MCF 10A (cell line): Measurements from ENCODE around the gene KCMF1. TPM values are rescaled to one million over a fixed set of nuclear protein-coding genes. Genes with fewer than 3 reads are reported as not detected.

Source experiments
- BruUV-seq: library from RNA; stranded (reverse); fragments of 400-500 nt; replicated peaks from 2 replicates; lab custom pipeline; 2021; lab: Mats Ljungman, UMichigan
- CTCF ChIA-PET: fragments of 300-600 bp; sonication (Branson Sonifier 250); formaldehyde crosslinking; extraction: SDS; loops from one replicate; lab custom pipeline; 2021; ENCODE audit warnings: antibody characterized with exemption, inconsistent platforms; lab: Yijun Ruan, JAX
- POLR2A ChIA-PET: fragments of 300-600, 350-650 bp; sonication (Branson Sonifier 250); formaldehyde crosslinking; extraction: SDS; loops from one replicate; lab custom pipeline; 2020; ENCODE audit warnings: antibody characterized with exemption, inconsistent platforms; lab: Yijun Ruan, JAX
- DNase-seq: peaks from one replicate; pipeline ENCODE4 v3.0.0-alpha.2; 2018; ENCODE audit not compliant: unreplicated experiment
- H3K27ac Mint-ChIP-seq: one replicate; pipeline ENCODE4 v1.8.0; 2022; ENCODE audit warnings: mild to moderate bottlenecking, low read depth, mixed read lengths; ENCODE audit not compliant: unreplicated experiment
- H3K27me3 Mint-ChIP-seq: one replicate; pipeline ENCODE4 v1.8.0; 2022; ENCODE audit warnings: mixed read lengths; ENCODE audit not compliant: insufficient read depth, unreplicated experiment
- H3K36me3 Mint-ChIP-seq: one replicate; pipeline ENCODE4 v1.8.0; 2022; ENCODE audit warnings: mild to moderate bottlenecking, moderate library complexity, mixed read lengths; ENCODE audit not compliant: insufficient read depth, unreplicated experiment
- H3K4me1 Mint-ChIP-seq: one replicate; pipeline ENCODE4 v1.8.0; 2022; ENCODE audit warnings: mixed read lengths; ENCODE audit not compliant: insufficient read depth, unreplicated experiment
- H3K4me3 Mint-ChIP-seq: one replicate; pipeline ENCODE4 v1.8.0; 2022; ENCODE audit warnings: mild to moderate bottlenecking, moderate library complexity, mixed read lengths; ENCODE audit not compliant: unreplicated experiment
- H3K9me3 Mint-ChIP-seq: one replicate; pipeline ENCODE4 v1.8.0; 2022; ENCODE audit warnings: mixed read lengths; ENCODE audit not compliant: unreplicated experiment
- intact Hi-C: fragments of 100-400 bp; cut with micrococcal nuclease; formaldehyde crosslinking; loops from 2 replicates; pipeline ENCODE4 v1.14.1; 2022
- total RNA-seq: library from RNA; stranded (reverse); gene quantifications from 2 replicates; pipeline ENCODE4 v1.2.3, GENCODE V29; 2022
- TF ChIP-seq, protein P1 (sequence below): fragments of 200-600 bp; IDR thresholded peaks from one replicate; pipeline ENCODE4 v1.8.0; 2022; ENCODE audit warnings: antibody characterized with exemption, mild to moderate bottlenecking; ENCODE audit not compliant: unreplicated experiment

The KCMF1 gene
- total RNA-seq, 1 experiment from 2014 or later: 170 TPM

GRCh38 chr2:85008252-85008651 is 37.3 kb downstream of the KCMF1 start:
- DNase-seq: no peak
- Mint-ChIP-seq H3K36me3 (peaks cover 27% of the 10 kb centered on the region), H3K4me1 (peaks cover 24% of the 10 kb centered on the region), H3K27me3 (no peaks in the 10 kb centered on the region), H3K4me3 (no peak overlapping the region), H3K9me3 (no peaks in the 10 kb centered on the region), H3K27ac (no peak overlapping the region)
- POLR2A ChIA-PET: interaction anchor here (0.6 kb wide), 1 partner anchor 519 kb away, joined by 3 read pairs; no protein-coding TSS in a partner anchor
- CTCF ChIA-PET: interaction anchor here (0.7 to 1.0 kb wide), 2 partner anchors 39 to 82 kb away, joined by 3 to 5 read pairs; no protein-coding TSS in a partner anchor
- intact Hi-C loops: no loop called here
- TF ChIP-seq, protein P1, sequence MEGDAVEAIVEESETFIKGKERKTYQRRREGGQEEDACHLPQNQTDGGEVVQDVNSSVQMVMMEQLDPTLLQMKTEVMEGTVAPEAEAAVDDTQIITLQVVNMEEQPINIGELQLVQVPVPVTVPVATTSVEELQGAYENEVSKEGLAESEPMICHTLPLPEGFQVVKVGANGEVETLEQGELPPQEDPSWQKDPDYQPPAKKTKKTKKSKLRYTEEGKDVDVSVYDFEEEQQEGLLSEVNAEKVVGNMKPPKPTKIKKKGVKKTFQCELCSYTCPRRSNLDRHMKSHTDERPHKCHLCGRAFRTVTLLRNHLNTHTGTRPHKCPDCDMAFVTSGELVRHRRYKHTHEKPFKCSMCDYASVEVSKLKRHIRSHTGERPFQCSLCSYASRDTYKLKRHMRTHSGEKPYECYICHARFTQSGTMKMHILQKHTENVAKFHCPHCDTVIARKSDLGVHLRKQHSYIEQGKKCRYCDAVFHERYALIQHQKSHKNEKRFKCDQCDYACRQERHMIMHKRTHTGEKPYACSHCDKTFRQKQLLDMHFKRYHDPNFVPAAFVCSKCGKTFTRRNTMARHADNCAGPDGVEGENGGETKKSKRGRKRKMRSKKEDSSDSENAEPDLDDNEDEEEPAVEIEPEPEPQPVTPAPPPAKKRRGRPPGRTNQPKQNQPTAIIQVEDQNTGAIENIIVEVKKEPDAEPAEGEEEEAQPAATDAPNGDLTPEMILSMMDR: no peak
- BruUV-seq: no TSS peak

DNA sequence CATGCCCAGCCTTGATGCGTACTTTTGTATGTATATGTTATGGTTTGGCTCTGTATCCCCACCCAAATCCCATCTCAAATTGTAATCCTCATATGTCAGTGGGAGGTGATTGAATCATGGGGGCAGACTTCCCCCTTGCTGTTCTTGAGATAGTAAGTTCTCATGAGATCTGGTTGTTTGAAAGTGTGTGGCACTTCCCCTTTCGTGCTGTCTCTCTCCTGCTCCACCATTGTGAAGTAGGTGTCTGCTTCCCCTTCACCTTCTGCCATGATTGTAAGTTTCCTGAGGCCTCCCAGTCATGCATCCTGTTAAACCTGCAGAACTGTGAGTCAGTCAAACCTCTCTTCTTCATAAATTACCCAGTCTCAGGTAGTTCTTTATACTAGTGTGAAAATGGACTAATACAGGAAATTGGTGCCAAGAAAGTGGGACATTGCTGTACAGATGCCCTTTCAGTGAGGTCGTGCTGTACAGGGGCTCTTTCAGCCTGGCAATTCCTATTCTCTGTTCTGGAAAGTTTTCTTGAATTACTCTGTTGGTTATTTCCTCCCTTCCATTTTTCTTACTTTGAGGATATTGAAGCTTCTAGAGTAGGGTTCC is 38.2 kb downstream of the KCMF1 start:
- peaks cover 24% of the 10 kb centered on the region for H3K4me1 Mint-ChIP-seq
- TF ChIP-seq, protein P1: no peak
- no peak overlapping the region for H3K4me3 Mint-ChIP-seq
- intact Hi-C loops: no loop called here
- peak overlapping the region; percentile 5 for H3K27ac Mint-ChIP-seq
- ChIA-PET CTCF (interaction anchor here (1.0 to 2.3 kb wide), 2 partner anchors 83 to 291 kb away, joined by 3 to 6 read pairs; no protein-coding TSS in a partner anchor), POLR2A (interaction anchor here (0.6 to 1.0 kb wide), 2 partner anchors 17 to 1502 kb away, joined by 3 read pairs; no protein-coding TSS in a partner anchor)
- peaks cover 23% of the 10 kb centered on the region for H3K36me3 Mint-ChIP-seq
- H3K9me3 Mint-ChIP-seq: no peaks in the 10 kb centered on the region
- no peaks in the 10 kb centered on the region for H3K27me3 Mint-ChIP-seq
- no peak for DNase-seq
- no TSS peak for BruUV-seq

- ChIA-PET POLR2A (interaction anchor here (0.7 to 1.0 kb wide), 2 partner anchors 9 to 18 kb away, joined by 3 read pairs; no protein-coding TSS in a partner anchor), CTCF (interaction anchor here (0.6 to 2.3 kb wide), 3 partner anchors 71 to 289 kb away, joined by 3 to 6 read pairs (median 3); no protein-coding TSS in a partner anchor)
- peaks cover 21% of the 10 kb centered on the region for H3K36me3 Mint-ChIP-seq
- H3K27ac Mint-ChIP-seq: no peak overlapping the region
- no TSS peak for BruUV-seq
- no peaks in the 10 kb centered on the region for H3K27me3 Mint-ChIP-seq
- no peaks in the 10 kb centered on the region for H3K9me3 Mint-ChIP-seq
- DNase-seq: no peak
- no peak overlapping the region for H3K4me3 Mint-ChIP-seq
- H3K4me1 Mint-ChIP-seq: peaks cover 30% of the 10 kb centered on the region
- intact Hi-C loops: loop anchor here (5.0 kb wide), 1 partner anchor 38 kb away; the partner anchor contains the start of gene KCMF1
- TF ChIP-seq, protein P1: no peak
Measured at GRCh38 chr2:85010404-85010803, 39.4 kb downstream of the KCMF1 start.

- BruUV-seq: no TSS peak
- intact Hi-C loops: loop anchor here (5.0 kb wide), 1 partner anchor 39 kb away; the partner anchor contains the start of gene KCMF1
- Mint-ChIP-seq H3K4me3 (no peak overlapping the region), H3K27ac (peak overlapping the region; percentile 35), H3K4me1 (peaks cover 35% of the 10 kb centered on the region), H3K36me3 (peaks cover 16% of the 10 kb centered on the region), H3K9me3 (no peaks in the 10 kb centered on the region), H3K27me3 (no peaks in the 10 kb centered on the region)
- TF ChIP-seq, protein P1: no peak
- POLR2A ChIA-PET: interaction anchor here (0.7 kb wide), 1 partner anchor 9 kb away, joined by 3 read pairs; no protein-coding TSS in a partner anchor
- DNase-seq: no peak
- CTCF ChIA-PET: interaction anchor here (2.3 kb wide), 1 partner anchor 289 kb away, joined by 6 read pairs; no protein-coding TSS in a partner anchor
Measured at GRCh38 chr2:85011098-85011497, 40.1 kb downstream of the KCMF1 start.
